Inflammatory macrophage (primary cell): ENCODE results near the gene ARHGEF6.
A peak's percentile ranks its signal among the peaks of the same experiment; 100 is the strongest.

Experiments
- DNase-seq, 2 donors: peaks; one replicate each; pipeline ENCODE4 v3.0.0-alpha.2; 2020 to 2022

ARHGEF6 gene

GRCh38 chrX:136745215-136746173 lies 35.2 kb downstream of the ARHGEF6 start:
- peak; percentile 22 to 29 for DNase-seq

DNA sequence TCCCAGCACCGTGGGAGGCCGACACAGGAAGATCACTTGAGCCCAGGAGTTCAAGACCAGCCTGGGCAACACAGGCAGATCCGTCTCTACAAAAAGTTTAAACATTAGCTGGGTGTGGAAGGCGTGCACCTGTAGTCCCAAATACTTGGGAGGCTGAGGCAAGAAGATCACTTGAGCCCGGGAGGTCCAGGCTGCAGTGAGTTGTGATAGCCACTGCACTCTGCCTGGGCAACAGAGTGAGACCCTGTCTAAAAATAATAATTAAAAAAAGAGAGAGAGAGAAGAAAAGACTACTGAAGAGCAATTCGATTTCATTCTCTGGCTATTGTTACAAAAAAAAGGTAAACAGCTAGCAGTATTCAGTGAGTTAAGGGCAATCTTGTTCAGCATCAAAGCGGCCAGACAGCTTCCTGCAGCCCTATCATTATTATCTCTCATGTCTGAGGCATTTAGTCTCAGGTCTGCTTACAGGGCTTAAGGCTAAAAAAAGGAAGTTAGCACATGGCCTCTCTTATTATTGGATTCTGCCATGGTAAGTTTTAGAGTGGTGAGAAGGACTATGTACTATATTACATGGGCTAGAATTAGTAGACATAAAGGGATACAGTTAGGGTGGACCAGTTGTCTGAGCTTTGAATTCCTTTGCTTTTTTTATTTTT lies 37.9 kb downstream of the ARHGEF6 start:
- no peak for DNase-seq

DNA sequence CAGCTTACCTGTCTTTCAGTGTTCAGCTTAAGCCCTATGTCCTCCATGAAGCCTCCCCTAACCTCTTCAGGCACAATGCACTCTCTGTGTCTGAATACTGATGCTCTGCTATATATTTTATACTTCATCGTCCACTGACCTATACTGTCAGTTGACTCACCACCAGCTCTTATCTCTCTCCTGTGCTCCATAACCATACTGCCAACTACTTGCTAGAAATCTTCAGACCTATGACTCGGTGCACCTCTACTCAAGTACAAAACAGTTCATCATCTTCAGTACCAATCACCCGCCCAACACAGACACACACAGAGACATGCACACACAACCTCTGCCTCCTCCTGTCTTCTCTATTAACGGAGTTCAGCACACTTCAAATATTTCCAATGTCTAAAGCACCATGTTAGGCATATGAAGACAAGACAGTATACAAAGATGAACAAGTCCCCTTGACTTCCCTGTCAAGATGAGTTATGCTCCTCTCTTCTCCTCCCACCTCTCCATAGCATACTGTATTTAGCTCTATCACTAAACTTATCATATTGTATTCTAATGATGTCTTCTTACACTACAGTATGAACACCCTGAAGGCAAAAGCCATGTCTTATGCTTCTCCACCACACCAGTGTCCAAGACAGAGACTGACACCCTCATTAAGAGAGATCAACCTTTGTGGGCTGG lies 42.5 kb downstream of the ARHGEF6 start:
- DNase-seq, result no peak

DNA sequence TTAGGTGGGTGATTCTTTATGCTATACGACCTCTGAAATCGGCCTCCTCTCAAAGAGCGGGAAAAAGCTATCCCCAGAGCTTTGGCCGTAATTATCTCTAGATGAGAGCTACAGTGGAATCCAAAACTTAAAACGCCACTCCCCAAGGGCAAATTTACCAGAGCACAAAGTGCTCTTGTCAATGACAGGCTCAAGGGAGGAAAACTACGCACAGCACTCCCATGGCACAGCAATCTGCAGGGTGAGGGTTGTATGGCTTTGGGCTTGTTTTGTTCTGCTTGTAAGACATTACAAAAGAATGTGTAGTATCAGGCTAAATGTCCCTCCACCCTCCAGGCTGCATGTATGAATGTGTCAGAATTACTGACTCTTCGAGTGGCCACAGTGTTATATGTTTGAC lies 44.0 kb downstream of the ARHGEF6 start:
- DNase-seq, result no peak

GRCh38 chrX:136735601-136736000 lies 45.1 kb downstream of the ARHGEF6 start:
- peak in 1 of 2 donors; percentile 15 for DNase-seq

DNA sequence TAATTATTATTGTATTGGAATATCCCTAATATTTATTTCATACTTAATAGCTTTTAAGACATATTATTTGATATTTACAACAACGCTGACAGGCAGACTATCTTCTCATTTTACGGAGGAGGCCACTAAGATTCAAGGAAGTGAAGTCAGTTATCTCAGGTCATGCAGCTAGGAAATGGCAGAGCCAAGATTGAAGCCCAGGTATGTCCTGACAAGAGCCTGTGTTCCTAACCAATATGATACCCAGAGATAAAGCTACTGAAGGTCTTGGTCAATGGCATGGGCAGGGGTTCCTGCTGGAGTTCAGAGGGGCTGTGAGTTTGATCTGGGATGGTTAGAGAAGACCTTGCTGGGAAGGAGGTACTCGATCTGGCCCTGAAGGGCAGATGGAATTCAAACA lies 47.1 kb downstream of the ARHGEF6 start:
- no peak for DNase-seq

DNA sequence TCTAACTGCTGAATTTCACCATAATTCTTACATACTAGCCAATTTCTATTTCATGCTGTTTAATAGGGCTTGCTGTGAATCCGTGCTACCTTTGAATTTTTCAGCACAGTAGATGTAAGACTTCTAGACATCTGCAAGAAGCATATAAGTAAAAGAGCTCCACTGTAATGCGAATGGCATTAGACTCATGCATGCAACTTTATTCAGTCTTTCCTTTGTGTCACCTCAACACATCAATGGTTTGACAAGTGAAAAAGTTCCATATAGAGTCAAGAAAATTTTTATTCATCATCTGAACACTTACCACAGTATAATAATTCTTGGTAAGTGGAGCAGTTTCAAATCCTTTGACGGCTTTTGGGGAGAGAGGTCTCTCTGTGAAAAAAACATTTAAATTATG lies 48.9 kb downstream of the ARHGEF6 start:
- DNase-seq, result no peak

- no peak for DNase-seq
Measured at GRCh38 chrX:136731207-136731782, 49.4 kb downstream of the ARHGEF6 start.

GRCh38 chrX:136728393-136728792 lies 52.3 kb downstream of the ARHGEF6 start:
- no peak for DNase-seq

GRCh38 chrX:136725441-136726104 lies 55.2 kb downstream of the ARHGEF6 start:
- DNase-seq, result no peak

GRCh38 chrX:136718091-136718490 lies 62.6 kb downstream of the ARHGEF6 start:
- no peak for DNase-seq

- DNase-seq, result peak in 1 of 2 donors; percentile 13
Measured at GRCh38 chrX:136714626-136715599, 65.8 kb downstream of the ARHGEF6 start.

DNA sequence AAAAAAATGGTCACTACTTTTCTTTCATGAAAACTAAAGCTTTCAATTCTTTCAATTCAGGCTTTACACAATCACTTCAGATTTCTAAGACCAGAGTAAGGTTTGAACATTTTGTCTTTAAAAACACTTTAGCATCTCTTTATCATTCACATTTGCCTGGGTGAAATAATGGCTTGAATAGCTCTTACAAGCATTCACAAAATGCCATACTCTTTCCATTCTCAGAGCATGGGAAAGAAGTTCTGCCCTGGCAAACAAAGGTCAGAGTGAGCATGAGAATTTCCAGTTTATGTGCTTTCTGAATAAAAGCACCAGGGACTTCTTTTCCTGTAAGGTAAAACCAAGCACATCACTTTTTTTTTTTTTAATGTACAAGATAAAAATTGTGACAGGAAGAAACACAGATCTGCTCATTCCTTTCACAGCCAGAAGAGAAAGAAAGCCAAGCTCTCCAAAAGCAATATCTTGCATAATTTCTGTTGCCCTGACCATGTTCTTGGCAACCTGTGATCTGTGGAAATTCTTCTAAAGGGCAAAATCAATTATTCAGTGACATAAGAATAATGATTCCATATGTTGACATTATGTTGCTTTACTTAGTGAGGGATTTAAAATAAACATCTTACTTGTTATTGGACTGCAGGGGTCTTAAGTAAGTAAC lies 68.0 kb downstream of the ARHGEF6 start:
- no peak for DNase-seq

DNA sequence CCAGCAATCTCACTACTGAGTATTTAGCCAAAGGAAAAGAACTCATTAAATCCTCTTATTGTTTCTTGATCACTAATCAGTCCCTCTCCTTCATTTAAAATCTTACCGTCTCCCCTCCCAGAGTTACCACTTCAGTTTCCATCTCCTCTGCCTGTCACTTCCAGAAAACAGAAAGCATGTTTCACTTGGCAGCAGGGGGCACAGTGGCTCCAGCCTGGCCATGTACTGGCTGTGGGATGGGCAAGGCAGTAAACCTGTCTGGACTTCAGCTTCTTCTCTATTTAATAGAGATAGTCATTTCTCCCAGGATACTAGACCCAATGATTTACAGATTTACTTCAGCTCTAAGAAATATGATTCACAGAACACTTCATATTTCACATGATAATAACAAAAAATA lies 69.6 kb downstream of the ARHGEF6 start:
- peak; percentile 17 to 33 for DNase-seq

GRCh38 chrX:136710325-136710951 lies 70.3 kb downstream of the ARHGEF6 start:
- peak; percentile 17 to 42 for DNase-seq

DNA sequence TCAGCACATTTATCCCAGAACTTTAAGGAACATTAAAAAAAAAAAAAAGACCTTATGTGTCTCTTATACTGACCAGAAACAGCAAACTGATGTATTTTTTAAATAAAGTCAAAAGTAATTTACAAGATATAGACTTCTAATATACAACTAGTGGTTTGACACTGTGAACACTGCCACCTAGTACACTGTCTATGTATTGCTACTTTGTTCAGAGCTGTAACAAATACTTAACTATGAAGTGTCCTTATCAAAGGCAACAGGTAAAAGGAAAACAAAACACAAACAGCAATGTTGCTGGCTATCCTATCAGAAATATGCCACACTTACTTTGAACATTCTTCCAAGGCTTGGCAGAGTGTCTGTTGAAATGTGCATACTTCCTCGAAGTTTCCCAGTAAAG lies 72.4 kb downstream of the ARHGEF6 start:
- peak in 1 of 2 donors; percentile 2 for DNase-seq

DNA sequence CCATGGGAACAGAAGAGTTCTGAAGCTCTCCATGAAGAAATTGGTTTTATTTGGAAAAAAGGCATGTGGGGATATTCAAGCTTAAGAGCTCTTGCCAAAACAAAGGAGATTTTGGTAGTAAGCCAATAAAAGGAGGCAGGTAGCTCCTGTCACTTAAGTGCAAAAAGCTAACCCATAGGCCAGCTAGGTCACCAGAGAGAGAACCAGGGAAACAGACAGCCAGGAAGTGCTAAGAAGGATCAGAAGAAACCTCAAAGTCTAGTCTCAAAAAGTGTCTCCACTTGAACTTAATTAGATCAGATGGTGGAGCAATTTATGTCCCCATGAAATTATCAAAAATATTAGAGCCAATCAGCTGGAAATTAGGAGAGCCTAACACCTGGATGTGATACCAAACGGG lies 83.6 kb downstream of the ARHGEF6 start:
- DNase-seq, result no peak

GRCh38 chrX:136694431-136695087 lies 86.2 kb downstream of the ARHGEF6 start:
- DNase-seq, result peak; percentile 3 to 7

GRCh38 chrX:136692271-136692670 lies 88.5 kb downstream of the ARHGEF6 start:
- DNase-seq, result no peak
